GM12874 (cell line): ENCODE results near the gene IFI27L1.

Source experiments
- CTCF ChIP-seq: IDR thresholded peaks from 2 replicates; pipeline ENCODE4 v1.5.1; 2011; ENCODE audit warnings: low read depth, mild to moderate bottlenecking, control low read depth, low read length, moderate library complexity; ENCODE audit not compliant: insufficient read depth

Gene IFI27L1

GRCh38 chr14:94129758-94130414 lies 48.8 kb downstream of the IFI27L1 start:
- TF ChIP-seq CTCF, result no peak

- peak; percentile 60 for TF ChIP-seq CTCF
Measured at GRCh38 chr14:94132285-94132887, 51.3 kb downstream of the IFI27L1 start.

- TF ChIP-seq CTCF, result no peak
Measured at GRCh38 chr14:94135476-94135875, 54.4 kb downstream of the IFI27L1 start.

GRCh38 chr14:94136575-94137331 lies 55.6 kb downstream of the IFI27L1 start:
- TF ChIP-seq CTCF, result peak; percentile 96

GRCh38 chr14:94138251-94138650 lies 57.1 kb downstream of the IFI27L1 start:
- TF ChIP-seq CTCF, result no peak

GRCh38 chr14:94139006-94139405 lies 57.9 kb downstream of the IFI27L1 start:
- no peak for TF ChIP-seq CTCF

- TF ChIP-seq CTCF, result no peak
Measured at GRCh38 chr14:94139421-94139820, 58.3 kb downstream of the IFI27L1 start.
